HepG2 (cell line): ENCODE results near the gene CD28. TPM values are rescaled to one million over a fixed set of nuclear protein-coding genes. Genes with fewer than 3 reads are reported as not detected.
A peak's percentile ranks its signal among the peaks of the same experiment; 100 is the strongest.

Experiments
- ATAC-seq: fragments of 200-7000 bp; cut with Tn5 transposase; 3 replicates; pipeline ENCODE4 v1.9.1; 2020; ENCODE audit warnings: mild to moderate bottlenecking, moderate library complexity
- BruUV-seq: library from RNA; stranded (reverse); fragments of 400-500 nt; replicated peaks from 2 replicates; lab custom pipeline; 2021; lab: Mats Ljungman, UMichigan
- CTCF ChIA-PET: fragments of 300-600 bp; formaldehyde crosslinking; extraction: SDS; loops from one replicate; lab custom pipeline; 2021; ENCODE audit warnings: low total read pairs, inconsistent platforms, low intra/inter-chr PET ratio; lab: Yijun Ruan, JAX
- POLR2A ChIA-PET: fragments of 350-600 bp; sonication (Branson Sonifier 250); formaldehyde crosslinking; loops from one replicate; lab custom pipeline; 2020; ENCODE audit warnings: antibody characterized with exemption, inconsistent platforms; lab: Yijun Ruan, JAX
- DNase-seq: peaks from one replicate; pipeline ENCODE4 v3.0.0-alpha.2; 2015; ENCODE audit warnings: low spot score
- FAIRE-seq: peaks from 3 replicates; lab custom pipeline; 2011; peaks lifted over from hg19 to GRCh38; lab: Jason Lieb, UNC
- H2AFZ ChIP-seq: one replicate; pipeline ENCODE4 v1.6.1; 2011; ENCODE audit warnings: low read length, inconsistent platforms
- H3K27ac ChIP-seq: fragments of 300-600 bp; 3 replicates; pipeline ENCODE4 v1.8.0; 2011; ENCODE audit warnings: mixed run types, mild to moderate bottlenecking, mixed read lengths, low read length, inconsistent platforms; ENCODE audit not compliant: insufficient read depth; ENCODE audit errors: extremely low read length
- H3K27me3 ChIP-seq, 2 experiments: fragments of 200-600 bp in 1 of 2; 2 replicates in 1 of 2; 3 replicates in 1 of 2; pipeline versions ENCODE4 v1.6.0 to v1.8.0; 2011; ENCODE audit warnings: low read length in 2 of 2, mild to moderate bottlenecking in 2 of 2, moderate library complexity in 2 of 2, inconsistent platforms in 1 of 2; ENCODE audit not compliant: insufficient read depth in 2 of 2, control insufficient read depth in 1 of 2
- H3K36me3 ChIP-seq, 2 experiments: fragments of 200-600 bp in 1 of 2; replicated peaks in 1 of 2; 2 replicates in 1 of 2; 3 replicates in 1 of 2; pipeline versions ENCODE4 v1.5.1 to v1.8.0; 2011; ENCODE audit warnings: low read length in 2 of 2, inconsistent platforms in 1 of 2; ENCODE audit not compliant: insufficient read depth in 2 of 2, control insufficient read depth in 1 of 2
- H3K4me1 ChIP-seq: 2 replicates; pipeline ENCODE4 v1.5.1; 2012; ENCODE audit warnings: low read length, inconsistent platforms; ENCODE audit not compliant: insufficient read depth
- H3K4me2 ChIP-seq: 2 replicates; pipeline ENCODE4 v1.6.0; 2011; ENCODE audit warnings: low read depth, low read length, inconsistent platforms
- H3K4me3 ChIP-seq, 3 experiments: fragments of 200-600 bp in 1 of 3; sonication (generic), shearing (Covaris generic) in 1 of 3; replicated peaks in 1 of 3; 2 replicates each; pipeline ENCODE4 v1.5.1; 2011 to 2016; ENCODE audit warnings: low read length in 3 of 3, inconsistent platforms in 2 of 3, low read depth in 2 of 3, mild to moderate bottlenecking in 2 of 3, control low read depth in 1 of 3, mixed read lengths in 1 of 3; ENCODE audit not compliant: insufficient read depth in 1 of 3
- H3K79me2 ChIP-seq: one replicate; pipeline ENCODE4 v1.6.1; 2011; ENCODE audit warnings: low read length, inconsistent platforms; ENCODE audit not compliant: insufficient read depth
- H3K9ac ChIP-seq: 2 replicates; pipeline ENCODE4 v1.6.0; 2011; ENCODE audit warnings: mild to moderate bottlenecking, low read depth, low read length, inconsistent platforms; ENCODE audit not compliant: insufficient read depth
- H3K9me3 ChIP-seq: 2 replicates; pipeline ENCODE4 v1.5.1; 2012; ENCODE audit warnings: mild to moderate bottlenecking, low read length
- H4K20me1 ChIP-seq: 2 replicates; pipeline ENCODE4 v1.6.0; 2011; ENCODE audit warnings: inconsistent platforms, mild to moderate bottlenecking, low read length, moderate library complexity; ENCODE audit not compliant: insufficient read depth
- BCL3 ChIP-seq: sonication (generic); formaldehyde crosslinking; IDR thresholded peaks from 2 replicates; pipeline ENCODE4 v1.5.1; 2020; ENCODE audit warnings: mild to moderate bottlenecking, missing genetic modification reagents, moderate library complexity
- CBX1 ChIP-seq: IDR thresholded peaks from one replicate; pipeline ENCODE4 v1.6.1; 2016; ENCODE audit warnings: antibody characterized with exemption, low read depth
- EP300 ChIP-seq, 3 experiments: sonication (generic) in 1 of 3; formaldehyde crosslinking in 1 of 3; IDR thresholded peaks; 2 replicates each; pipeline versions ENCODE4 v1.5.1 to v1.6.1; 2011 to 2020; ENCODE audit warnings: low read depth in 2 of 3, low read length in 2 of 3, borderline replicate concordance in 1 of 3, improper control_type of control experiment in 1 of 3, mild to moderate bottlenecking in 1 of 3, missing genetic modification reagents in 1 of 3, moderate library complexity in 1 of 3
- HOMEZ ChIP-seq: IDR thresholded peaks from 2 replicates; pipeline ENCODE4 v1.6.1; 2016; ENCODE audit warnings: low read depth
- NBN ChIP-seq: fragments of 450-650 bp; conservative IDR thresholded peaks from 2 replicates; pipeline ENCODE4 v1.6.1; 2017
- NCOR1 ChIP-seq: fragments of 200-600 bp; sonication (generic); IDR thresholded peaks from 2 replicates; pipeline ENCODE4 v1.7.0; 2017; ENCODE audit warnings: antibody characterized with exemption, low read length, borderline replicate concordance
- TCF7 ChIP-seq: sonication (generic); IDR thresholded peaks from 2 replicates; pipeline ENCODE4 v1.6.1; 2016; ENCODE audit warnings: antibody characterized with exemption, low read depth
- ZBTB26 ChIP-seq: IDR thresholded peaks from 2 replicates; pipeline ENCODE4 v1.6.1; 2016; ENCODE audit warnings: missing compliant biosample characterization, missing genetic modification reagents, borderline replicate concordance
- ZBTB3 ChIP-seq: sonication (generic); formaldehyde crosslinking; IDR thresholded peaks from 2 replicates; pipeline ENCODE4 v1.4.0; 2020; ENCODE audit warnings: low read depth, mild to moderate bottlenecking, moderate library complexity, missing genetic modification reagents, borderline replicate concordance
- ZBTB42 ChIP-seq: sonication (generic); formaldehyde crosslinking; IDR thresholded peaks from 2 replicates; pipeline ENCODE4 v1.5.0; 2020; ENCODE audit warnings: mild to moderate bottlenecking, missing genetic modification reagents
- ZNF138 ChIP-seq: sonication (generic); formaldehyde crosslinking; IDR thresholded peaks from 2 replicates; pipeline ENCODE4 v1.5.0; 2020; ENCODE audit warnings: mild to moderate bottlenecking, low read depth, missing genetic modification reagents
- ZNF543 ChIP-seq: sonication (generic); formaldehyde crosslinking; IDR thresholded peaks from 2 replicates; pipeline ENCODE4 v1.4.0; 2020; ENCODE audit warnings: mild to moderate bottlenecking, missing genetic modification reagents
- WGBS: methylation state at CpG from one replicate; pipeline ENCODE4 v1.1.6; 2017; ENCODE audit warnings: low lambda C conversion rate; 5-methylcytosine and 5-hydroxymethylcytosine counted together
- in situ Hi-C: cut with HindIII; loops from 2 replicates; pipeline ENCODE4 v1.10.0; 2017; ENCODE audit warnings: low pct_unique_long_range_greater_than_20kb; ENCODE audit not compliant: extremely low pct_ligation_motif_present
- intact Hi-C: fragments of 100-400 bp; cut with micrococcal nuclease; formaldehyde crosslinking; loops from one replicate; pipeline ENCODE4 v1.10.0; 2022; ENCODE audit not compliant: unreplicated experiment
- polyA plus RNA-seq, 8 experiments: library from polyadenylated mRNA; depleted of rRNA in 3 of 8; stranded (reverse) in 7 of 8; unstranded in 1 of 8; fragments of >200 nt; fragmentation: Illumina TruSeq in 4 of 8; extraction: Trizol in 4 of 8; gene quantifications; 2 replicates each; pipeline versions ENCODE4 v1.2.1 to v1.2.3, GENCODE V29; 2011 to 2016; ENCODE audit warnings: low read depth in 4 of 8, missing spikeins in 1 of 8, mixed read lengths in 1 of 8; ENCODE audit not compliant: insufficient read depth in 1 of 8
- total RNA-seq, 5 experiments: library from RNA; depleted of rRNA; stranded (reverse); fragments of >200 nt; fragmentation: Illumina TruSeq; extraction: Trizol; gene quantifications; 2 replicates each; pipeline ENCODE4 v1.2.3, GENCODE V29; 2016; ENCODE audit warnings: low read depth in 1 of 5

CD28 gene
- total and polyA plus RNA-seq, 2 of the 13 experiments (the other 11 are each of a cell fraction or from before 2014, with no cell fraction given) = not detected

GRCh38 chr2:203704430-203704829, 2.0 kb upstream of the CD28 start:
- ChIA-PET CTCF (no interaction called here), POLR2A (no interaction called here)
- no peak overlapping the region for H3K4me2 ChIP-seq
- no peaks in the 10 kb centered on the region for H3K79me2 ChIP-seq
- ATAC-seq = no peak
- H2AFZ ChIP-seq = no peak overlapping the region
- H3K9ac ChIP-seq = no peak overlapping the region
- H4K20me1 ChIP-seq = no peaks in the 10 kb centered on the region
- no peak for FAIRE-seq
- H3K4me1 ChIP-seq = peaks cover 37% of the 10 kb centered on the region
- in situ Hi-C loops (no loop called here), intact Hi-C loops (loop anchor here (2.0 kb wide), 1 partner anchor 16 kb away; no protein-coding TSS in a partner anchor)
- 0 out of 4 replicates have a peak, but pooled peaks of 1 of the 2 experiments have one; percentile 6 for TF ChIP-seq EP300 (IDR thresholded peaks at IDR 0.05; ENCODE audit: low read depth in 2 of 2, low read length in 2 of 2)
- TF ChIP-seq EP300 (CRISPR knock-in tag; IDR thresholded peaks at IDR 0.05; ENCODE audit: borderline replicate concordance) = no peak
- TF ChIP-seq TCF7 = peak; percentile 26; the same call in 1 of the 2 replicates
- TF ChIP-seq CBX1 = no peak
- no peak for TF ChIP-seq NCOR1
- no TSS peak for BruUV-seq
- no peaks in the 10 kb centered on the region for H3K36me3 ChIP-seq
- DNase-seq = peak; percentile 31
- H3K9me3 ChIP-seq = no peaks in the 10 kb centered on the region
- no peak overlapping the region for H3K27ac ChIP-seq
- WGBS = 18% methylated on average over 1 of the region's 1 CpG
- no peak overlapping the region for H3K4me3 ChIP-seq
- no peaks in the 10 kb centered on the region for H3K27me3 ChIP-seq

- DNase-seq (no peak), FAIRE-seq (no peak), ATAC-seq (no peak)
- H3K9me3 ChIP-seq = no peaks in the 10 kb centered on the region
- no peaks in the 10 kb centered on the region for H3K36me3 ChIP-seq
- BruUV-seq = no TSS peak
- intact Hi-C loops (loop anchor here (2.0 kb wide), 1 partner anchor 16 kb away; no protein-coding TSS in a partner anchor), in situ Hi-C loops (no loop called here)
- POLR2A ChIA-PET = no interaction called here
- WGBS = 70% methylated on average over 6 of the region's 6 CpGs
- H3K4me2 ChIP-seq = no peak overlapping the region
- no peaks in the 10 kb centered on the region for H3K27me3 ChIP-seq
- H3K9ac ChIP-seq = no peak overlapping the region
- no peaks in the 10 kb centered on the region for H4K20me1 ChIP-seq
- CTCF ChIA-PET = no interaction called here
- no peak for TF ChIP-seq ZBTB3 (CRISPR knock-in tag)
- TF ChIP-seq BCL3 (CRISPR knock-in tag) = no peak
- no peak for TF ChIP-seq ZBTB42 (CRISPR knock-in tag)
- TF ChIP-seq ZBTB26 = no peak
- TF ChIP-seq ZNF138 (CRISPR knock-in tag) = no peak
- no peak for TF ChIP-seq ZNF543
- no peak for TF ChIP-seq HOMEZ (CRISPR knock-in tag)
- TF ChIP-seq NBN = no peak
- H3K4me1 ChIP-seq = peaks cover 43% of the 10 kb centered on the region
- no peaks in the 10 kb centered on the region for H3K79me2 ChIP-seq
- no peak overlapping the region for H3K27ac ChIP-seq
- no peak overlapping the region for H2AFZ ChIP-seq
- H3K4me3 ChIP-seq = no peak overlapping the region
These were observed 1.3 kb upstream of the CD28 start for GRCh38 chr2:203705178-203705577.
